SW480 (cell line): Measurements from ENCODE around the gene ARSD.
"Not testable (repeated sequence)": the region's sequence is repeated elsewhere in the genome, so short reads cannot be mapped to it uniquely, and the experiment has no call there.

Experiments
- DNase-seq: peaks from one replicate; pipeline ENCODE4 v3.0.0-alpha.2; 2016; ENCODE audit warnings: low spot score

The ARSD gene, protein sequence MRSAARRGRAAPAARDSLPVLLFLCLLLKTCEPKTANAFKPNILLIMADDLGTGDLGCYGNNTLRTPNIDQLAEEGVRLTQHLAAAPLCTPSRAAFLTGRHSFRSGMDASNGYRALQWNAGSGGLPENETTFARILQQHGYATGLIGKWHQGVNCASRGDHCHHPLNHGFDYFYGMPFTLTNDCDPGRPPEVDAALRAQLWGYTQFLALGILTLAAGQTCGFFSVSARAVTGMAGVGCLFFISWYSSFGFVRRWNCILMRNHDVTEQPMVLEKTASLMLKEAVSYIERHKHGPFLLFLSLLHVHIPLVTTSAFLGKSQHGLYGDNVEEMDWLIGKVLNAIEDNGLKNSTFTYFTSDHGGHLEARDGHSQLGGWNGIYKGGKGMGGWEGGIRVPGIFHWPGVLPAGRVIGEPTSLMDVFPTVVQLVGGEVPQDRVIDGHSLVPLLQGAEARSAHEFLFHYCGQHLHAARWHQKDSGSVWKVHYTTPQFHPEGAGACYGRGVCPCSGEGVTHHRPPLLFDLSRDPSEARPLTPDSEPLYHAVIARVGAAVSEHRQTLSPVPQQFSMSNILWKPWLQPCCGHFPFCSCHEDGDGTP

DNA sequence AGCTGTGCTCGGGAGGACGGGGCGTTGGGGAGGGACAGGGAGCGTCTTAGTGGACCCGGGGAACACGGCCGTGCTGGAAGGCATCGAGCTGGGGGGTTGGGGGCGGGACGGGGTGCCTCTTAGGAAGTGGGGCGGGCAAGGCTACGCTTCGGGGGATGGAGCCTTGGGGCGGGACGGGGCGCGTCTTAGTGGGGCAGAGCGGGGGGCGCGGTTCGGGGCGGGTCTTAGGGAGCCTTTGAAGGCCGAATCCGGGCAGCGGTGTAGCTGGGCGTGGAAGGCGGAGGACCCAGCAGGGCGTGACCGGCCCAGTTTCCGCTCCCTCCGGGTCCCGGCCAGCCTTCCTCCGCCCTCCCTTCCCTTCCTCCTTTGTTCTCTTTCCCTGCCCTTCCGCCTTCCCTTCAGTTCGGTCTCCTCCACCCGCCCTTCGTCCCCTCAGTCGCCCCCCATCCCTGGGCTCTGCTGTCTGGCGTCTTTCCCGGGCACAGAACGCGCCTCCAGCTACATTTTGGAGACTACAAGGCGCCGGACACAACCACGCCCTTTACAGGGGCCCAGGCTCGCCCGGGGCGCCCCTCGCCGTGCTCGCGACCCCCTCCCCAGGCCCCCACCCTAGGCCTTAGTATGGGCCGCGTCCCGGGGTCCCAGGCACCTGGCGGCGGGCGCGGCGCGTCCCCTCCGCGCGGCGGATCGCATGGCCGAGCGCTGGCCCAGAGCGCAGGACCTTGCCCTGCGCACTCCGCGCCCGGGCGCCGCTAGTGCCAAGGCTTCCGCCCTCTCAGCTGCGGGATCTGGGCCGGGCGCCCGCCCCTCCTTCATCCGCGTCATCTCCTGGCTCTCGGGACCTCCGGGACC, at the start of gene ARSD:
Gene ARSD, minus strand, starts transcription at position 757 of the 852 bp plus-strand sequence. Its CDS starts 64 bp downstream, at position 693.
- peak; percentile 65 for DNase-seq

DNA sequence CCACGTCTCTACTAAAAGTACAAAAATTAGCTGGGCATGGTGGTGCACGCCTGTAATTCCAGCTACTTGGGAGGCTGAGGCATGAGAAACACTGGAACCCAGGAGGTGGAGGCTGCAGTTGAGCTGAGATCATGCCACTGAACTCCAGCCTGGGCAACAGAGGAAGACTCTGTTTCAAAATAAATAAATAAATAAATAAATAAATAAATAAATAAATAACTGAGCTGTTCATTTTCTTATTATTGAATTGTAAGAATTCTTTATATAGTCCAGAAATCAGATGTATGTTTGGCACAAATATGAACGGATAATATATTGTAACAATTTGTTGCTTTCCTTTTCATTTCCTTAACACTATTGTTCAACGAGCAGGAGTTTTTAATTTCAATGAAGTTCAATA, 49.5 kb upstream of the ARSD start:
- DNase-seq, result not testable (repeated sequence)

DNA sequence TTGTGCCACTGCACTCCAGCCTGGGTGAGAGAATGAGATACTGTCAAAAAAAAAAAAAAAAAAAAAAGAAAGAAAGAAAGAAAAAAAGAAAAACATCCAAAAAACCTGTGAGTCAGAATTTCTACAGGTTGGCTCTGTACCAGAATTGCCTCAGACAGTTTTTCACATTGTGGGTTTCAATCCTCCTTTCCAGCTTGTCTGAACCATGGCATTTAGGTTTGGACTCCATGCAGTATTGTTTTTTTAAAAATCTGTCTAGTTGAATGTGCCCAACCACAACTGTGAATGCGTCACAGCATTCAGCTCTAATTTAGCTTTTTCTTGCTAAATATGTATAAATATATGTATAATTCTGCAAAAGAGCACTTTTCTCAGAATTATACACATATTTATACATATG, 45.8 kb upstream of the ARSD start:
- no peak for DNase-seq

DNA sequence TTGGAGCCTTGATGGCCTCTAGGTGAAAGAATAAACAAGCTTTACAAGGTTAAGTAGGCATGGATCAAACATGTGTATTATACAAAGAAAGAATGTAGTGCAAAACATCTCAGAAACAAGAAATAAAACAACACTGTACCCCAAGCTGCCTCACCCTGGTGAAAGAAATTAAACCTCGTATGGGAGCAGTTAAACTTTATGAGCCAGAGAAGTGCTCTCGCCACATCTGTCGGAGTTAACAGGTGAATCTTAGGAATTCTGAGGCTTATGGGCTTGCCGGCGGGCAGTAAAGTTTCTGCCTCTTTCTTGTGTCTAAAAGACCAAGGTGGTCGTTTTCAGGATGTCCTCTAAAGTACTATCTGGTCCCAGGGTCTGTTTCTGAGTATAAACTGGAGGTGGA, 43.3 kb upstream of the ARSD start:
- DNase-seq, result no peak

DNA sequence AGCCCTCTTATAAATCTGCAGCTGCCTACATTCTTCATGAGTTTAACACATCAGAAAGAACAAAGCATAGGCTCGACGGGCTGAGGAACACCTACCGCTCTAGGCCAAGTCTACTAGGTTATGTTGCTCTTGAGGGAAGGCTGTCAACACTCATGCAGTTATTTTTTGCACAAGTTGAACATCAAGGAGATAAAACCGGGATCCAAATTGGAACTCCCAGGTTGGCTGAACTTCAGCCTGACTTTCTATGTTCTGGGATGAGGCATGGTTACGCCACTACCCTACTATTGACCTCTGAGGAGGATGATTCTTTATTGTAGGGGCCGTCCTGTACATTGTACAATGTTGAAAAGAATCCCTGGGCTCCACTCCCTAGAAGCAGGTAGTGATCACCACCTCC, 39.9 kb upstream of the ARSD start:
- DNase-seq, result no peak

DNA sequence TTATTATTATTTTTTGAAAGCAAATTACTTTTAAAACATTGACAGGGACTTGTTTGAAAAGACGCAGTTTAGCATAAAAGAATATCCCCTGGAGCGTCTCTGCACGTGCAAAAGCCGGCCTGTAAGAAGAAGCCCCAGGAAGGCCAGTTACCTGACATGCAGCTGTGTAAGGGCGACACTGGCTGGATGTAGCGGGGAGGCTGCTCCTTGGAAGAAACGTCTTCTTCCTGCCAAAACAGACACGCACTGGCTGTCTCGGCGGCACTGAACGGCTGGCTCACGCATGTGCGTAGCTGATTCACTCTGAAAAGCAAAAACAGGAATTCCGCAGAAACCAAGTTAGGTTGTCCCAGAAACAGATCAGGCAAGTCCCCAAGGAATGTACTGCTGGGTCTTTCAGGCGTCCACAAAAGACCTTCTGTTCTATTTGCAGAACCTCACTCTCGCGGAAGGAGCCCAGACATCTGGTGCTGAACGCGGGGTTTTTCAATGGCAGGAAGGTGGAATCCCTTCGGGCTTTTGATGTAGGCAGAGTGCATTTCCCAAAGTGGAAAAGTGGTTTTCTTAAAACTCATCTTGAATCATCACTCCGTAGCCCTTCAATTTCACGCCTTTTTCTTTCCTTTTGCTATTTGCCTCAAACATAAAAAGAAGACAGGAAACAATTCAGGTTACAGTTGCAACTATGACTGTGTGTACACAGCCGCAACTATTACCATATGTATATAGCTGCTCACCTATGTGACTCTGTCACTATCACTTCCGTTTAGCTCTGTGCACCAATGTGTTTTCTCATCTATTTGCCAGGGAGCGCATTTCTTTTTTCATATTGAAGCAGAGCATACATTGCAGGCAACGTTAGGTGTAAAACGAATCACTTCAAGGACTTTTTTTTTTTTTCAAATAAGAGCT, 39.1 kb upstream of the ARSD start:
- DNase-seq, result no peak

DNA sequence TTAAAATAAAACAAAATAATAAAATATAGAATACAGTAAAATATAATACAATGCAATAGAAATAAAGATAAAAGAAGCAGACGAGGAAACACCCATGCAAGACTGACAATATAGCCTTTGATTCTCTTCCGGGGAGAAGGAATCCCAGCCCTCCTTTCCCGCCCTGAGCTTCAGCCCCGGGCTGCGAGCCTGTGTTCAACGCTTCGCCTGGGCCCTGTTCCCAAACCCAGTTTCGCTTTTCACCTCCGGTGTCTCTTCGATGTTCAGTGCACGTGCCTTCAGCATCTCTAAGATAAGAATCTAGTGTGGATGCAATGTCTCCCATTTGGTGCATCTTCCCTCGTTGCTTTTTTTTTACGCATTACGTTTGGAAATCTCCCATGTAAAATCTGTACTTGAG, 38.4 kb upstream of the ARSD start:
- DNase-seq, result no peak

DNA sequence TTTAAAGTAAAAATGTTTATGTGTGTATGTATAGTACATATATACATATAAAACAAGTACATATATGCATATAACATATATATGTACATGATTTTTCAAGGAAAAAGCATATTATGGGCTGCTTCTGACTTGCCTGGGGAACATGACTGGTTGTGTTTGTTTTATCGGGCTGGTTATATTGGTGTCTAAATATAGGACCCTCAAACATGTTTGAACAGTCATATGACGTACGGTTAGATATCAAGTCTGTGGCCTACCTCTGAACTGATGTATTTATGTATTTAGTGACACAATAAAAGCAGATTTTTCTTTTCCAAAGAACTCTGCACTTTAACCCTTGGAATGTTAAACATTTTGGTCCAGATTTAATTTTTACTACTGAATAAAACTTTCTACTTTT, 37.9 kb upstream of the ARSD start:
- no peak for DNase-seq

DNA sequence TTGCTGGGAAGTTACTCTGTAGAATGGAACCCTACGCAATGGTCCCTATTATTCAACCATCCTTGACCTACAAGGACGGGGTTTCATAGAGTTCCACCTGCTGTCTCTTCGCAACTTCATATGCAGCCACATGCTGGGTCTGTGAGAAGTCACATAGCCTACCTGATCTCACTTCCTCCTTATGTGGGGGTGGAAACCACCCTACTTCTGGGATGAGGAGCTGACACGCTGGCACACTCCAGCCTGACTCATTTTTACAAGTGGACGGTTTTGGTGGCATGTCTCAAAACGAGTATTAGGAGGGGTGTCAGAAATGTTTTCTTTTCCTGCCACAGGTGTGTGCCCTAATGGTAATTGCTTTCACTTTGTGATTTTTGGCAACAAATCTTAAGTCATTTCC, 36.8 kb upstream of the ARSD start:
- DNase-seq, result no peak

DNA sequence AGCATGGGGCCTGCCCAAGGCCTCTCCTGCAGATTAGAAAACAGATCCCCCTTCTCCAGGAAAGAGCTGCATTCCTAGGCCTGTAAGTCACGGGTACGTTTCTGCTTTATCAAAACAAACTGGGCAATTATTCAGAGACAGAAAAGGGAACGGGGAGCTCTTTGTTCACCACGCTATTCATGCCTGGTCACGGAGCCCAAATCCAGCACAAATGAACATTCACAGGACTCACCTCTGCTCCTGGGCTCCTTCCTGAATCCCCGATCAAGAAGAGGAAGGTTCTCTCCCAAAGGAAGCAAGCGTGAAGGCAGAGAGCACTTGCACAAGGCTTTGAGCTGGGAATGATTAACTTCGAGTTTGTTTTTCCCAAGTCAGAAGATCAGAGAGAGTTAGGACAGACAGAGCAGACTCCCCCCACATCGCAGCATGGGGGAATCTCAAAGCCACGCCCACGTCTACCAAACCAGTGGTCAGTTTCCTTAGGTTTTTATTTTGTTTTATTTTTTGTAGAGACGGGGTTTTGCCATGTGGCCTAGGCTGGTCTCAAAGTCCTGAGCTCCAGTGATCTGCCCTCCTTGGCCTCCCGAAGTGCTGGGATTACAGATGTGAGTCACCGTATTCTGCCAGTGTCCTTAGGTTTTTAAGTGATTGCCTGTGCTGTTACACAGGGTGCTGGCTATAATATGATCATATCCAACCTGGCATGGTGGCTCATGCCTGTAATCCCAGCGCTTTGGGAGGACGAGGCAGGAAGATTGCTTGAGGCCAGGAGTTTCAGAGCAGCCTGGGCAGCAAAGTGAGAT, 35.1 kb upstream of the ARSD start:
- not testable (repeated sequence) for DNase-seq

DNA sequence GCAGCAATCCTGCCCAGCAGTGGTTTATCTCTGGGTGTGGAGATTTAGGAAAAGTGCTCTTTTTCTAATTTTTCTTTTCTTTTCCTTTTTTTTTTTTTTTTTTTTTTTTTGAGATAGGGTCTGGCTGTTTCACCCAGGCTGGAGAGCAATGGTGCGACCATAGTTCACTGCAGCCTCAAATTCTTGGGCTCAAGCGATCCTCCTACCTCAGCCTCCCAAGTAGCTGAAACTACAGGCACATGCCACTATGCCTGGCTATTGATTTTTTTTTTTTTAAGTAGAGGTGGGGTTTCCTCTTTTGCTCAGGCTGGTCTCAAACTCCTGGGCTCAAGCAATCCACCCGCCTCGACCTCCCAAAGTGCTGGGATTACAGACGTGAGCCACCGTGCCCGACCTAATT, 34.3 kb upstream of the ARSD start:
- not testable (repeated sequence) for DNase-seq

DNA sequence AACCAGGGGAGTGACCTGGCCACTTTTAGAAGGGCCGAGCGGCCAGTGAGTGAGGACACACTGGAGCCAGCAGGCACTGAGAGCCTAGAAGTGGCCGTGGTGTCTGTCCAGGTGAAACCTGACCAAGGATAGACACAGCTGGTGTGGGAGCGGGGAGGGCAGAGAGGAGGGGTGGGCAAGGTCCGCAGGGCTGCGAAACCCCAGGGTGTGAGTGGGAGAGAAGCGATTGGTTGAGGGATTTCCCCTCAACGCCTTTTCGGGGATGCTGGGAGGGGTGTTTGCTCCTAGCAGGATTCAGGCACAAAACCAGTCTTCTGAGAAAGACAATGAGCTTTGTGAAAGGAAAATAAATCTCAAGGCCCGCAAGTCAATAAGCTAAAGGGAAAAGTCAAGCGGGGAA, 33.2 kb upstream of the ARSD start:
- no peak for DNase-seq

DNA sequence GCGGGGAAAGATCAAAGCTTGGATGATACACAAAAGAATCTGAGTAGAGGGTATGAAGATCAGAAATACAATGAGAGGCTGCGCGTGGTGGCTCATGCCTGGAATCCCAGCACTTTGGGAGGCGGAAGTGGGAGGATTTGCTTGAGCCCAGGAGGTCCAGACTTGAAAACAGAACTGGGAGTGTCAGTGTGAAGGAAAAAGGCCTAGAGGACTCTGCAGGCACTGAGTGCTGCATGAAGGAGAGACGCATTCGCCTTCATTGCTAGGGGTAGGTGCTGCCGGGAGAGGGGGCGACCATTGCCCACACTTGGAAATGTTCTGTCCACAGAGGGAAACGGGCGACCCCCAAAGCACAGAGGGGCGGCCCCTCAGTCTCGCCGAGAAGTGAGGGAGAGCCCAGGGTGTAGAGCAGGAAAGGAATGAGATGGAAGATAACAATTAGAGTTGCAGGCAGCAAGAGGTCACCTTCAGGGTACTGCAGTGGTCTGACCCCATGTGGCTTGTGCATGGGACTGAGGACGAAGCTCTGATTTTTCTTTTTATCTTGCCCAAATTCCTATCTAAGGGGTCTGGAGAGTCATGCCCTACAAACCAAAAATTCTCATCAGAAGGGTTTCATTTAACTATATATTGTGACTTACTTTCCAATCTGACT, 31.8 kb upstream of the ARSD start:
- DNase-seq, result no peak

DNA sequence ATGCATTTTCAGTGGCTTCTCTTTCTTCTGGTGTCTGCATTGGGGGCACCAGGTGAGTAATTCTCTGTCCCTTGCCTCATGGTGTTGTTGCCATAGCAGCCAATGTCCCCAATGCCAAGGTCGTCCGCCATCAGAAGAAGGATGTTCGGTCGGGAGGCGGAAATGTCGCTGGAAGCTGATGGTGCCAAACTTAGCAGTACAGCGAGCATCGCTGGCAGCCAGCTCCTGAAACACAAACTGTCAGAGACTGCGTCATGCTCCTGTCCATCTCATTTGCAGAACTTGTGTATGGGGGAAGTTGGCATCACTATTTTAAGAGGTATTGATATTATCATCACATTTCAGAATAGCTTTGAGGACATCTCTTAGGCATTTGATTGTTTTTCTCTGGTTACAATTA, 29.1 kb upstream of the ARSD start:
- no peak for DNase-seq

DNA sequence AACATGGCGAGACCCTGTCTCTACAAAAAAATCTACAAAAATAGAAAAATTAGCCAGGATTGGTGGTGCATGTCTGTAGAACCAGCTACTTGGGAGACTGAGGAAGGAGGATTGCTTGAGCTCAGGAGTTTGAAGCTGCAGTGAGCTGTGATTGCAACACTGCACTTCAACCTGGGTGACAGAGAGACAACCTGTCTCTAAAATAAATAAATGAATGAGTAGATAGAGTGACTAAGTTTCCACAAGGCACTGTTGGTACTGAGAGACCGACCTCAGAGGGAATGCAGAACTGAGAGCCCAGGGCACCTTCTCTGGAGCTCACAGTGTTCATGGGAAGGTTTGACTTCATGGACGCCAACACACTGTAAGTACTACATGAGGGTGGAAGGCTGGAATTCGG, 26.7 kb upstream of the ARSD start:
- no peak for DNase-seq

DNA sequence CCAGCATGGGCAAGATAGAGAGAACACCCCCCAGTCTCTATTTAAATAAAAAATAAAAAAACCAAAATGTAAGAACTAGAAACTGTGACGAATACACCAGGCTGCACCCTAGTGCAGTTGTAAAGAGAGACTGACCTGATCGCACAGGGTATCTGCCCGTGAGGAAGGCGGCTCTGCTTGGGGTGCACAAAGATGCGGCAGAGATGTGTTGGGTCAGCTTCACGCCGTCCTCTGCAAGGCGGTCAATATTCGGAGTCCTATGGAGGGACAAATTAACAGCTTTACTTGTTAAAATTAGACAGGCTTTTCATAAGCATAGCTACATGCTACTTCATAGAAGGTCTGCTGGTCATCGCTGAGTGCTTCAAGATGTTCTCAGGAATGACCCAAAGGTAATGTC, 26.1 kb upstream of the ARSD start:
- DNase-seq, result no peak

DNA sequence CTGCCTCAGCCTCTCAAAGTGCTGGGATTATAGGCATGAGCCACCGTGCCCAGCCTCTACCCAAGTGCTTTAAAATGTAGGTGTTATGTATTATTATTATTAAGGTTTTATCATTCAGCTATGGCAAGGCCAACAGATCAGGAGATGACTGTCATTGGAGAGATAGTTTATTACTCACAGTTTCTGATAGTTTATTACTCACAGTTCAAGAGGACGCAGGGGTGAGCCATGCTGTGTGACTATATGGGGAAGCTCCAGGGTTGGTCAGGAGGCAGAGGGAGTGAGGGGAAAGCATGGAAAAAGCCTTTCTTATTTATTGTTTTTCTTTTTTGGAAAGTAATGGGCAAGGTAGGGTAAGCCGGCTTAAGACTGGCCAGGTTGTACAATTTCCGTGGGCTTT, 25.4 kb upstream of the ARSD start:
- DNase-seq, result no peak

DNA sequence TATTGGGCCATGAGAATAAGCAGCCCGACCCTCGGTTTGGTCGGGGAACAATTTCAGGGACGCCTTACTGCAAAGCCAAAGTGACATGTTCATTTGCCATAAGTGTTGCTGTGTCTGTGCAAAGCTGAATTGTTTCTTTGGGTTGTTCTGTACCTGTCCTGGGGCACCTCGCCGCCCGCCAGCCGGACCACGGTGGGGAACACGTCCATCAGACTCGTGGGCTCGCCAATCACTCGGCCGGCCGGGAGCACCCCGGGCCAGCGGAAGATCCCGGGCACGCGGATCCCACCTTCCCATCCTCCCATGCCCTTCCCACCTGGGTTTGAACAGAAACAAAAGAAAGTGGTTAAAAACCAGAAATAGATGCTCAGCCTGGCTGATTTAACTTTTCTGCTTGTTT, 8.8 kb upstream of the ARSD start:
- not testable (repeated sequence) for DNase-seq

DNA sequence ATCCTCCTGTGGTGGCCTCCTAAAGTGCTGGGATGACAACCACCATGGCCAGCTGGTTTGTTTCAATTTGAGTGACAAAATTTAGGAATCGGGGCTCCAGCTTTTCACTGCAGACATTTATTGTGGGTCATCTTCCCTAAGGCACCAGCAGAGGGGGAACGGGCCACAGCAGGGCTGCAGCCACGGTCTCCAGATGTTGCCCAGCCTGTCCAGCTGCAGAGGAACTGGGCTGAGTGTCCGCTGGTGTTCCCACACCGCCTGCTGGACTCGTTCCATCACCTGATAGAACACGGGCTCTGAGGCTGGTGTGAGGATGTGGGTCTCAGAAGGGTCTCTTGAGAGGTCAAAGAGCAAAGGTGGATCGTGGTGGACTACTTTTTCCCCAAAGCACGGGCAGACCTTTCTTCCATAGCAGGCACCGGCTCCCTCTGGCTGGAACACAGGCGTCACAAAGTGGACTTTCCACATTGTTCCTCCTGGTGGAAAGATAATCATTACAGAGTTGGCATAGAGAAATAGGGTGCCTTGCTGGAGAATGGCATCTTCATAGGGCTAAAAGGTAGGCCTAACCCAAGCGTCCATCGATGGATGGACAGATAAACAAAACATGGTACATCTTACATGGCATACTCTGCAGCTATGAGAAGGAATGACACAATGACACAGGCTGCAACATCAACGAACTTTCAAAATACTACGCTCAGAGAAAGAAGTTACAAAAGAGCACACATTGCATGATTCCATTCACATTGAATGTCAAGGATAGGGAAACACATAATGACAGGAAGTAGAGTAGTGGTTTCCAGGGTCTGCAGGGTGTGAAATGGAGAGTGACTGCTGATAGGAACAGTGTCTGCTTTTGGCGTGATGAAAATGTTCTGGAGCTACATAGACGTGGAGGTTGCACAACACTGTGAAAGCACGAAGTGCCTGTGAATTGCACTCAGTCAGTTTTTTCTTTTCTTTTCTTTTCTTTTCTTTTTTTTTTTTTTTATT, 5.9 kb upstream of the ARSD start:
- no peak for DNase-seq
